Measurements from ENCODE around the gene MYO3B. TPM values are rescaled to one million over a fixed set of nuclear protein-coding genes. Genes with fewer than 3 reads are reported as not detected.

Gene MYO3B
- total RNA-seq, 4 donors from 2014 or later = 0.34 to 0.95 (median 0.89) TPM

DNA sequence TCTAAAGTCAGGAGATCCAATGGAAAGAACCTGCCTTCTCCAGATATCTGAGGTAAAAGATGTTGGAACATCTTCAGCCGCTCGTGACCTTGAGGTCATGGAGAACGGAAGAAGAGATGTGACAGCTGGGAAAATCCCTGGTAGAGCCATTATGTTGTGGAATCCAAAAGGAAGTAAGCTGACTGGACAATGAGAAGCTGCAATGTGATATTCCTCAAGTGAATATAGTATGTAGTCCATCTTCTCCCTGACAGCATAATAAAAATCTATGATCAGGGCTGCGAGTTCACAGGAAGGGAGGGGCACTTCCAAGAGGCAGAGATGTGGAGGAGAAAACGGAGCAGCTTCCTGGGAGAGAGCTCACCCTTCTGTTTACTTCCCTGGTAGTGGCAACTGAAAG, 336.2 kb downstream of the MYO3B start:
- no peak overlapping the region for H3K27ac ChIP-seq
- H3K9me3 ChIP-seq = no peaks in the 10 kb centered on the region
- 74% methylated on average over 5 of the region's 5 CpGs for WGBS
- TF ChIP-seq POLR2A (IDR thresholded peaks at IDR 0.05) (no peak), POLR2AphosphoS5 (IDR thresholded peaks at IDR 0.05) (no peak), EP300 (IDR thresholded peaks at IDR 0.05) (no peak)
- TF ChIP-seq, protein P1, sequence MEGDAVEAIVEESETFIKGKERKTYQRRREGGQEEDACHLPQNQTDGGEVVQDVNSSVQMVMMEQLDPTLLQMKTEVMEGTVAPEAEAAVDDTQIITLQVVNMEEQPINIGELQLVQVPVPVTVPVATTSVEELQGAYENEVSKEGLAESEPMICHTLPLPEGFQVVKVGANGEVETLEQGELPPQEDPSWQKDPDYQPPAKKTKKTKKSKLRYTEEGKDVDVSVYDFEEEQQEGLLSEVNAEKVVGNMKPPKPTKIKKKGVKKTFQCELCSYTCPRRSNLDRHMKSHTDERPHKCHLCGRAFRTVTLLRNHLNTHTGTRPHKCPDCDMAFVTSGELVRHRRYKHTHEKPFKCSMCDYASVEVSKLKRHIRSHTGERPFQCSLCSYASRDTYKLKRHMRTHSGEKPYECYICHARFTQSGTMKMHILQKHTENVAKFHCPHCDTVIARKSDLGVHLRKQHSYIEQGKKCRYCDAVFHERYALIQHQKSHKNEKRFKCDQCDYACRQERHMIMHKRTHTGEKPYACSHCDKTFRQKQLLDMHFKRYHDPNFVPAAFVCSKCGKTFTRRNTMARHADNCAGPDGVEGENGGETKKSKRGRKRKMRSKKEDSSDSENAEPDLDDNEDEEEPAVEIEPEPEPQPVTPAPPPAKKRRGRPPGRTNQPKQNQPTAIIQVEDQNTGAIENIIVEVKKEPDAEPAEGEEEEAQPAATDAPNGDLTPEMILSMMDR (IDR thresholded peaks at IDR 0.05) = no peak
- DNase-seq (ENCODE audit: low spot score in 2 of 2) = no peak
- no peaks in the 10 kb centered on the region for H3K27me3 ChIP-seq
- no peaks in the 10 kb centered on the region for H3K36me3 ChIP-seq
- H3K4me1 ChIP-seq = no peaks in the 10 kb centered on the region
- no peak overlapping the region for H3K4me3 ChIP-seq

DNA sequence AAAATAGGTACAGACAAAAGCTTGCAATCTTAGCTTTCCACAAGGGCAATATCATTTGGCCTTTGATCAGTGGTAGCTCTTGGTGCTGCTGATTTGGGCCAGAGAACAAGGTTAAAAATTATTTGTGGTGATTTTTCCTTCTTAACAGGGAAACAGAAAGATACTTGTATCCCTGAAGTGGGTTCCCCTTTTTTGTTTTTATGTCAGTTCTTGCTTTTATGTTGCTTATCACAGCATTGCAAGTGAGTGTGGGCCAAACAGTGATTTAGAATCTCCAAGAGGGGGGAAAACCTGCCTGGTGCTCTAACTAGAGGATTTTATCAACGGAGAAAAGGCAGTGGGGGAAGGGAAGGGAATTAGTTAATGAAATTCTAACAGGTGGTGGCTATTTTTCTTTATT, 339.6 kb downstream of the MYO3B start:
- no peaks in the 10 kb centered on the region for H3K4me1 ChIP-seq
- H3K36me3 ChIP-seq = no peaks in the 10 kb centered on the region
- no peak for DNase-seq (ENCODE audit: low spot score in 2 of 2)
- no peaks in the 10 kb centered on the region for H3K27me3 ChIP-seq
- TF ChIP-seq EP300 (IDR thresholded peaks at IDR 0.05) = no peak
- TF ChIP-seq POLR2A (IDR thresholded peaks at IDR 0.05) = no peak
- TF ChIP-seq, protein P1 (IDR thresholded peaks at IDR 0.05) = no peak
- no peak for TF ChIP-seq POLR2AphosphoS5 (IDR thresholded peaks at IDR 0.05)
- H3K27ac ChIP-seq = no peak overlapping the region
- 66% methylated on average over 1 of the region's 1 CpG for WGBS
- no peak overlapping the region for H3K4me3 ChIP-seq
- no peaks in the 10 kb centered on the region for H3K9me3 ChIP-seq

DNA sequence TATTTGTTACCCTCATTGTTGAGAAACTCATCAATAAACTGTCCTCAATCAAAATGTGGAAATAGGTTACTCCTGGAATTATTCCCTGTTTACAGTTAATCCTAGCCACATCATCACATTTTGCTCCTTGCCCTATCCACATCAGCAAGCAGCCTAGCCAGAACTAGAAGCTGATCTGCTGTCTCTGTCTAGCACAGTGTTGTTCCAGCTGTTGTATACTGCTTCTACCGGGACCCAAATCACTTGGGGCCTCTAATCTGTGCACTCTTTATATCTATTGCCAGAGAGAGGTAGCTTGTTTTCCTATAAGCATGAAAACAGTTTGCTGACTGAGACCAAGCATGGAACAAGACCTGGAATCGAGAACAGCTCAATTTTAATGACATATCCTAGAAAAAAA, 341.0 kb downstream of the MYO3B start:
- TF ChIP-seq POLR2AphosphoS5 (IDR thresholded peaks at IDR 0.05) (no peak), EP300 (IDR thresholded peaks at IDR 0.05) (no peak), POLR2A (IDR thresholded peaks at IDR 0.05) (no peak)
- TF ChIP-seq, protein P1 (IDR thresholded peaks at IDR 0.05) = no peak
- H3K27me3 ChIP-seq = no peaks in the 10 kb centered on the region
- H3K4me1 ChIP-seq = no peaks in the 10 kb centered on the region
- no peak overlapping the region for H3K27ac ChIP-seq
- no peak overlapping the region for H3K4me3 ChIP-seq
- 86% methylated on average over 2 of the region's 2 CpGs for WGBS
- H3K9me3 ChIP-seq = no peaks in the 10 kb centered on the region
- H3K36me3 ChIP-seq = no peaks in the 10 kb centered on the region
- DNase-seq (ENCODE audit: low spot score in 2 of 2) = no peak

DNA sequence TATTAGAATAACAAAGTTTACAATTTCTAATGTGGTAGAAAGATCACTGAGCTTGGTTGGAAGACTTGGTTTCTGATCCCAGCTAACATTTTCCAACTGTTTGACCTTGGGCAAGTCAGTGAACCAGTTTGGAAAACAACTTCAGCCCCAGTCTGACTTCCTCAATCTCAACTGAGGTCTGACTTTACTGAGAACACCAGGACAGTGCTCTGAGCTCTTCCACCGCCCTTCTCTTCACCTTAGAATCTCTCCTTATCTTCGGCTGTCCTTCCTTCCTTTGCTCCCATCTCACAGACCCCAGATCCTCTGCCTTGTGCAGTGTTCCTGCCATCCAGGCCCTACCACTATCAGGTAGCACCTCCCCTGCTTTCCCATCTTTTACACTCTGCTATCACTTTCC, 343.4 kb downstream of the MYO3B start:
- Histone ChIP-seq H3K9me3 (no peaks in the 10 kb centered on the region), H3K4me3 (no peak overlapping the region), H3K36me3 (no peaks in the 10 kb centered on the region), H3K27me3 (no peaks in the 10 kb centered on the region), H3K27ac (no peak overlapping the region), H3K4me1 (peaks cover 10% of the 10 kb centered on the region)
- 90% methylated on average over 2 of the region's 2 CpGs for WGBS
- TF ChIP-seq POLR2AphosphoS5 (IDR thresholded peaks at IDR 0.05) (no peak), POLR2A (IDR thresholded peaks at IDR 0.05) (no peak), EP300 (IDR thresholded peaks at IDR 0.05) (no peak)
- TF ChIP-seq, protein P1 (IDR thresholded peaks at IDR 0.05) = no peak
- no peak for DNase-seq (ENCODE audit: low spot score in 2 of 2)

DNA sequence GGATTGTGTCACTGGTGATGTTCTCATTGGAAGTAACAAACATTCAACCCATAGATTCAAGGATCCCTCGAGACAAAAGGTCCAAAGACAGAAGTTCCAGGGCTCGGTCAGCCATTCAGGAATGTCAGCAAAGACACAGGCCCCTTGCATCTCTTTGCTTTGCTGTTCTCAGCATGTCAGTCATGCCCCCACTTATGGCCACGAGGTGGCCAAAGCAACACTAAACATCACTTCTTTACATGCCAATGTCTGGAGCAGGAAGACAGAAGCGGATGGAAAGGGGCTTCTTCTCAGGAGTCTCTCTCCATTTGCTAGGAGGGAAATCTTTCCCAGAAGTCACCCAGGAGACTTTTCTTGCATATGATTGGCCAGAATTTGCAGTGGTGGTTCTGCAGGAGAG, 345.6 kb downstream of the MYO3B start:
- TF ChIP-seq, protein P1 (IDR thresholded peaks at IDR 0.05) = no peak
- no peak for TF ChIP-seq POLR2AphosphoS5 (IDR thresholded peaks at IDR 0.05)
- TF ChIP-seq EP300 (IDR thresholded peaks at IDR 0.05) = no peak
- no peak for TF ChIP-seq POLR2A (IDR thresholded peaks at IDR 0.05)
- H3K36me3 ChIP-seq = no peaks in the 10 kb centered on the region
- no peaks in the 10 kb centered on the region for H3K9me3 ChIP-seq
- peaks cover 10% of the 10 kb centered on the region for H3K4me1 ChIP-seq
- WGBS = 72% methylated on average over 4 of the region's 4 CpGs
- no peaks in the 10 kb centered on the region for H3K27me3 ChIP-seq
- H3K4me3 ChIP-seq = no peak overlapping the region
- no peak overlapping the region for H3K27ac ChIP-seq
- DNase-seq (ENCODE audit: low spot score in 2 of 2) = no peak
